Kidney glomerular epithelial cell (primary cell): Measurements from ENCODE around the gene MRC2.
"Not testable (repeated sequence)": the region's sequence is repeated elsewhere in the genome, so short reads cannot be mapped to it uniquely, and the experiment has no call there.

ENCODE experiments used
- DNase-seq: peaks from one replicate; lab custom pipeline; 2025; lab: John Stamatoyannopoulos, UW

The MRC2 gene, protein sequence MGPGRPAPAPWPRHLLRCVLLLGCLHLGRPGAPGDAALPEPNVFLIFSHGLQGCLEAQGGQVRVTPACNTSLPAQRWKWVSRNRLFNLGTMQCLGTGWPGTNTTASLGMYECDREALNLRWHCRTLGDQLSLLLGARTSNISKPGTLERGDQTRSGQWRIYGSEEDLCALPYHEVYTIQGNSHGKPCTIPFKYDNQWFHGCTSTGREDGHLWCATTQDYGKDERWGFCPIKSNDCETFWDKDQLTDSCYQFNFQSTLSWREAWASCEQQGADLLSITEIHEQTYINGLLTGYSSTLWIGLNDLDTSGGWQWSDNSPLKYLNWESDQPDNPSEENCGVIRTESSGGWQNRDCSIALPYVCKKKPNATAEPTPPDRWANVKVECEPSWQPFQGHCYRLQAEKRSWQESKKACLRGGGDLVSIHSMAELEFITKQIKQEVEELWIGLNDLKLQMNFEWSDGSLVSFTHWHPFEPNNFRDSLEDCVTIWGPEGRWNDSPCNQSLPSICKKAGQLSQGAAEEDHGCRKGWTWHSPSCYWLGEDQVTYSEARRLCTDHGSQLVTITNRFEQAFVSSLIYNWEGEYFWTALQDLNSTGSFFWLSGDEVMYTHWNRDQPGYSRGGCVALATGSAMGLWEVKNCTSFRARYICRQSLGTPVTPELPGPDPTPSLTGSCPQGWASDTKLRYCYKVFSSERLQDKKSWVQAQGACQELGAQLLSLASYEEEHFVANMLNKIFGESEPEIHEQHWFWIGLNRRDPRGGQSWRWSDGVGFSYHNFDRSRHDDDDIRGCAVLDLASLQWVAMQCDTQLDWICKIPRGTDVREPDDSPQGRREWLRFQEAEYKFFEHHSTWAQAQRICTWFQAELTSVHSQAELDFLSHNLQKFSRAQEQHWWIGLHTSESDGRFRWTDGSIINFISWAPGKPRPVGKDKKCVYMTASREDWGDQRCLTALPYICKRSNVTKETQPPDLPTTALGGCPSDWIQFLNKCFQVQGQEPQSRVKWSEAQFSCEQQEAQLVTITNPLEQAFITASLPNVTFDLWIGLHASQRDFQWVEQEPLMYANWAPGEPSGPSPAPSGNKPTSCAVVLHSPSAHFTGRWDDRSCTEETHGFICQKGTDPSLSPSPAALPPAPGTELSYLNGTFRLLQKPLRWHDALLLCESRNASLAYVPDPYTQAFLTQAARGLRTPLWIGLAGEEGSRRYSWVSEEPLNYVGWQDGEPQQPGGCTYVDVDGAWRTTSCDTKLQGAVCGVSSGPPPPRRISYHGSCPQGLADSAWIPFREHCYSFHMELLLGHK (N-terminal part only)

DNA sequence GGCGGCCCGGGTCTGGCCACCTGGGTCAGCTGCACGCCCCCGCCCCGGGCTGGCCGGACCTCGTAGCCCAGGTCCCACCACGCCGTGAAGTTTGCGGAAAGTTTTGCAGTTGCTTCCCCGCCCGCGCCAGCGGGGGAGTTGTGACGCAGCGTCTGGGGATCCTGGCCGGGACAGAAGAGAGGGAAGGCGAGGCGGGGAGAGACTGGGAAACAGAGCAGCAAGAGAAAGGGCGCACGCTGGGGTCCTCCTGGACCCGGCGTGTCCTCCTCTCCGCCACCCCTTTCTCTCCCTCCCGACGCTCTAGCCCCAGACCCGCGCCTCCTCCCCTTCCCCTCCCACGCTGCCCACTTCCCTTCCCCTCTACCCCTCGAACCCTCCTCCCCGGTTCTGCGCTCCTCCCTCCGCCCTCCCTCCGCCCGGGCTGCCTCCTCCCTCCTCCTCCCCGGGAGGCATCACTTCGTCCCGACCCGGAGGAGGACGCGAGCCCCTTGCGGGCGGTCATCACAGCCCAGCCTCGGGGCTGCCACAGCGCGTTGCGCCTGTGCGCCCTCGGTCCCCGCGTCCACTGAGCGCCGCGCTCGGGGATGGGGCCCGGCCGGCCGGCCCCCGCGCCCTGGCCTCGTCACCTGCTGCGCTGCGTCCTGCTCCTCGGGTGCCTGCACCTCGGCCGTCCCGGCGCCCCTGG lies at the start of gene MRC2:
TSS of gene MRC2 (plus strand) at position 452 of the 685 bp plus-strand sequence. CDS start at position 585, 133 bp downstream.
- peak; percentile 56 for DNase-seq

DNA sequence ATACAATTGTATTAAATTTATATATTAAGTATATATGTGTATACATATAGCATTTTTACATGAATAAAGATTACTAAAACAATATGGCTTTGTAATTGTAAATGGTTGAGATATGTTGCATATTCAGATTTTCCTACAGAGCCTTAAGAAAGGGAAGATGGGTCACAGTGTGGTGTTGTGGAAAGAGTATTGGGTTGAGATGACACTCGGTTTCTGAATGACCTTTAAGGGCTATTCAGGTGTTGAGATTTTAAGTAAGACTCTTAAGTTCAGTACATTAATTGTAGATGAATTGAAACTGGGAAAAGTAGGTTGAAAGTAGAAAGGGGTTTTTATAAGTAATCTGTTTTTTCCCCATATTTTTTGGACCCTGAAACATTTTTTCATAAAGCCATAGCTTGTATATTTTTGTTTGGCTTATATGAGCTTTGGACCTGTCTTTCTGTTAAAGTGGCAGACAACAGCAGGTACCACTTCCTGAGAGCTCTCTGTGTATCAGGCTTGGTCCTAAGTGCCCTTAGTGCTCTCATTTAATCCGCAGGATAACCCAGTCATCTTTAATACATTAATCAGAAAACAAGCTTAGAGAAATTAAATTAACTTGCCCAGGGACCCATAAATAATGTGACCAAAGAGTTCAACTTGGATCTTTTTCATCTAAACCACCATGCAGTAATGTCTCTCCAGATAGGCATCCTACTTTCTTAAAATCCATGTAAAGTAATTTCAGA lies 48.5 kb upstream of the MRC2 start:
- no peak for DNase-seq

DNA sequence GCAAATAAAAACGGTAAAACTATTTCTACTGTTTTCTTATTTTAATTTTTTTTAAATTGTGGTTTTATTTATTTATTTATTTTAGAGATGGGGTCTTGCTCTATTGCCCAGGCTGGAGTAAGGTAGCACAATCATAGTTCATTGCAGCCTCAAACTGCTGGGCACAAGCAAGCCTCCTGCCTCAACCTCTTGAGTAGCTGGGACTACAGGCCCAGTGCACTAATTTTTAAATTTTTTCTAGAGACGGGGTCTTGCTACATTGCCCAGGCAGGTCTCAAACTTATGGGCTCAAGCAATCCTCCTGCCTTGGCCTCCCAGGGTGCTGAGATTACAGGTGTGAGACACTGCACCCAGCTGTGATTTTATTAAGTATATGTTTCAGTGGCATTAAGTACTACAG lies 46.5 kb upstream of the MRC2 start:
- DNase-seq, result no peak

DNA sequence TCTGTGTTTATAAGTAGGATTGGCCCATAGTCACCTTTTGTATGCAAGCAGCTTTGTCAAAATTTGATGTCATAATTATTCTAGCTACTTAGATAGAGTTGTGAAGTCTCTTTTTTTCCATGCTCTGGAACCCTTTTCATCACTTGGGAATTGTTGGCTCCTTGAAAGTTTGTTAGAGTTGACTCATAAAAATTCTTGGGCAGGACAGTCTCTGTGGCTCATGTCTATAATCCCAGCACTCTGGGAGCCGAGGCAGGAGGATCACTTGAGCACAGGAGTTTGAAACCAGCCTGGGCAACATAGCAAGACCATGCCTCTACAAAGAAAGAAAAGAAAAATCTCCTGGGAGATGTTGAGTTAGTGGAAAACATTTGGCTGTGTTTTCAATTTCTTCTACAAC lies 45.7 kb upstream of the MRC2 start:
- DNase-seq, result no peak

DNA sequence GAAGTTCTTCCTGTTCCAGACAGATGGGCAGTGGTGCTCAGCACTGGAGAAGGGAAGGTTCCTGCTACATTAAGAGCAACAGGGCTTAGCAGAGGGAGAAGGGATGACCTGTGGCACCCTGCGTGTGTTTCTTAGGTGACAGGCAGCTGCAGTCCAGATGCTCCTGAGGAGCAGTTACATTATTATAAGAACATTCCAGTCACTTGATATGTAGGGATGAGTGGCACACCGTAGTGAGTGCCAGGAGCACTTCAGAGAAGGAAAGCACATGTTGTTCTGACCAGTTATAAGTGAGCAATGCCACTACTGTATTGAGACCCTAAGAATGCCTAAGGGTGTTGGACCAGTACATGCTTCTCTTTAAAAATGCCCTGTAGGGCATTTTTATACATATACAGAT lies 39.9 kb upstream of the MRC2 start:
- DNase-seq, result no peak

DNA sequence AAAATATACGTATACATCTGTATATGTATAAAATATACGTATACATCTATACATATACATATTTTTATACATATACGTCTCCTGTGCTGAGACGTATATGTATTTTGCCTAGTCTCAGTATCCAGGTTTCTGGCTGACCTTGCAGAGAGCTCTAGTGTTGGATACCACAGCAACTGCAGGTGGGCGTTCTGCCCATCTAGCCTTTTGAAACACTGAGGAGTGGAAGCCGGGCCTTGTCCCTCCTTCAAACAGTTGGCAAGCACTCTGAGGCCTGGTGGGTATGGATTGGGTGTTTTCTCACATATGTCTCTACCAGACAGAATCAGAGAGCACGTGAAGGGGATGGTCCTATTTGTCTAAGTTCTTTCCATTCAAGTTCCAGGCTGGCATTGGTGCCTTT lies 39.4 kb upstream of the MRC2 start:
- no peak for DNase-seq

DNA sequence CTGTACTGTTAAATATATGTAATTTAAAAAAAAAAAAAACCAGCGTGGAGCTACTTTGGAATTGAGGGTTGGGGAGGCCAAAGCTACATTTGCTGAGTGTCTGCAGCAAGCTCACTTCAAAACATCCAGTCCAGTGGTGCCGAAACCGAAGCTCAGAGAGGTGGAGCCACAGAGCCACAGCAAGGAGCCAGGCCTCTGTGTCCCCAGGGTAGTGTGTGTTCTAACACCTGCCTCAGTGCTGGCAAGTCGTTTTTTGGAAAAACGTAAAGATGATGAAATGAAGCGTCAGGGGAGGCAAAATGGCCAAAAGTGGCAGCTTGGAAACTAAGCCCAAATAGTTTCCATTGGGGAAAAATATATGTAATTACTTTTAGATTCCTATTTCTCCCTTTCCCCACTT lies 36.1 kb upstream of the MRC2 start:
- DNase-seq, result no peak

DNA sequence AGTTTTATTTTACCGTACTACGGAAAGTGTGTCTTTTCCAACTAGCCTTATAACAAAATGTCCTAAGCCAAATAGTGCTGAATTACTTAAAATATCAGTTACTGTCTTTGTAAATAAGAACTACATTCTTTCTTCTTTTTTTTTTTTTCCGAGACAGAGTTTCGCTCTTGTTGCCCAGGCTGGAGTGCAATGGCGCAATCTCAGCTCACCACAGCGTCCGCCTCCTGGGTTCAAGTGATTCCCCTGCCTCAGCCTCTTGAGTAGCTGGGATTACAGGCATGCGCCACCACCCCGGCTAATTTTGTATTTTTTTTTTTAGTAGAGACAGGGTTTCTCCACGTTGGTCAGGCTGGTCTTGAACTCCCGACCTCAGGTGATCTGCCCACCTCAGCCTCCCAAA lies 35.6 kb upstream of the MRC2 start:
- not testable (repeated sequence) for DNase-seq

DNA sequence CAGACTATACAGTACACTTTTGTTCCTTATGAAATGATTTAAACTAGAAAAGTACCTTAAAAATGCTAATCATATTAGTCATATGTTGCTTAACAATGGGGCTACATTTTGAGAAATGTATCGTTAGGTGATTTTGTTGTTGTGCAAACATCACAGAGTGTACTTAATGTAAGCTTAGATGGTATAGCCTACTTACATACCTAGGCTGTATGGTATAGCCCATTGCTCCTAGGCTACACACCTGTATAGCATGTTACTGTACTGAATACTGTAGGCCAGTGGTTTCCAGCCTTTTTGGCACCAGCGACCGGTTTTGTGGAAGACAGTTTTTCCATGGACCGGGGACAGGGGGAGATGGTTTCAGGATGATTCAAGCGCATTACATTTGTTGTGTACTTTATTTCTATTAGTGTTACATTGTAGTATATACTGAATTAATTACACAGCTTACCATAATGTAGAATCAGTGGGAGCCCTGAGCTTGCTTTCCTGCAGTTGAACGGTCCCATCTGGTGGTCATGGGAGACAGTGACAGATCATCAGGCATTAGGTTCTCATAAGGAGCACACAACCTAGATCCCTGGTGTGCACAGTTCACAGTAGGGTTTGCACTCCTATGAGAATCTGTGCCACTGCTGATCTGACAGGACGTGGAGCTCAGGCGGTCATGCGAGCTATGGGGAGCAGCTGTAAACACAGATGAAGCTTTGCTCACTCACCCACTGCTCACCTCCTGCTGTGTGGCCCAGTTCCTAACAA lies 35.0 kb upstream of the MRC2 start:
- DNase-seq, result no peak

DNA sequence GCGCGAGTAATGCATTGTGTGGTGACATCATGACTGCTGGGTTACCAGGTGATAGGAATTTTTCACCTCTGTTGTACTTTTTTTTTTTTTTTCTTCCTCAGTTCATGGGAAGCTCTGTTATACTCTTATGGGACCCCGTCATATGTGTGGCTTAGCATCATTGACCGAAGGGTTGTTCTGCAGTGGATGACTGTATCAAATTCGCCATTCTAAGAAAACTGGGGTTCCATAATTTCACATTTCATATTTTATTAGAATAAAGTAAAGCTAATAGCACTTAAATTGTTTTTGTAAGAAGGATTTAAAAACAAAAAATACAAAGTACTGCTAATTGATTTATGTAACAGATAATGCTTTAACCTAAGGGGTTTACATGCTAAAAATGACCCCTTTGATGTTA lies 32.0 kb upstream of the MRC2 start:
- no peak for DNase-seq

DNA sequence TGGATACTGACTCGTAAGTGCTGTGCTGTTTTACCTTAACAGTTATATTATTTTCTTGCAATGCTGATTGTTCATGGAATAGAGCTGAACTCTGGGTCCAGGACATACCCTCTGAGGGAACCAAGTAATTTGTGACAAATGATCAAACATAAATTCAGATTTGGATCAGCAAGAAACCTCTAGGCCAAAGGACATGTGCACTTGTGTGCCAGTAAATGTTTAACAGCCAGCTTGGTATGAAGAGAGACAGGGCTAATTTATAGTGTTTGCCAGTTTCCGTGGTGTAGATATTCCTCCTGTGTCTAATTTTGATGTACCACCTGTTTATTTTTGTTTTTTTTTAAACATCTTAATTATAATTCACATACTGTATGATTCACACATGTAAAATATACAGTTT lies 30.8 kb upstream of the MRC2 start:
- DNase-seq, result no peak

DNA sequence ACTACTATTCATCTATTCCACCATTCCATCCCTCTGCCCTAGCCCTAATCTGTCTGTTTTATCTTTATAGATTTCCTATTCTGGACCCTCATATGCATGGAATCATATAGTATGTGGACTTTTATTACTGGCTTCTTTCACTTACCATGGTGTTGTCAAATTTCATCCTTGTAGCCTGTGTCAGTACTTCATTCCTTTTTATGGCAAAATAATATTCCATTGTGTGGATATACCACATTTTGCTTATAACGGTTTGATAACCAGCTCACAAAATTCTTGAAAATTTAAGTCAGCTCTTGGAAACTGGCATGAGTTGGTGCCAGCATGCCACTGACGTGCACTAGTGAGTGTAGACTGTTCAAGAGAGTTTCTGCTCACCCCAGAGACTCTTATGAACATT lies 30.3 kb upstream of the MRC2 start:
- no peak for DNase-seq

DNA sequence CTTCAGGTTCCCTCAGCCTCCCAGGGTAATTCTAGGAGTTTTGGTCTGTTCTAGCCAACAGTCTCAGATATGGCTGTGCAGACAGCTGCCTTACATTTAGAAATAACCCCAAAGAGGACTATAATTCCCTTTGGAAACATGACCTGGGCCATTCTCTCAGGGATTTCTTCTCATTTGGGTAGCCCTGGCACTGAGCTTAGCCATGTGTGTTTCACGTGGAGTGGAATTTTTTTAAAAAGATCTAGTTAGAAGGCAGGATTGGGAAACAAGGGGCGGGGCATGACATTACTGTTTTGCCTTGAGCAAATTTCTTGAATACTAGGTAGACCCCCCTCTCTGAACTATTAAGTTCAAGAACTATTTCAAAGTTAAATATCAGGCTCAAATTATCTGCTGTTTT lies 29.6 kb upstream of the MRC2 start:
- no peak for DNase-seq

DNA sequence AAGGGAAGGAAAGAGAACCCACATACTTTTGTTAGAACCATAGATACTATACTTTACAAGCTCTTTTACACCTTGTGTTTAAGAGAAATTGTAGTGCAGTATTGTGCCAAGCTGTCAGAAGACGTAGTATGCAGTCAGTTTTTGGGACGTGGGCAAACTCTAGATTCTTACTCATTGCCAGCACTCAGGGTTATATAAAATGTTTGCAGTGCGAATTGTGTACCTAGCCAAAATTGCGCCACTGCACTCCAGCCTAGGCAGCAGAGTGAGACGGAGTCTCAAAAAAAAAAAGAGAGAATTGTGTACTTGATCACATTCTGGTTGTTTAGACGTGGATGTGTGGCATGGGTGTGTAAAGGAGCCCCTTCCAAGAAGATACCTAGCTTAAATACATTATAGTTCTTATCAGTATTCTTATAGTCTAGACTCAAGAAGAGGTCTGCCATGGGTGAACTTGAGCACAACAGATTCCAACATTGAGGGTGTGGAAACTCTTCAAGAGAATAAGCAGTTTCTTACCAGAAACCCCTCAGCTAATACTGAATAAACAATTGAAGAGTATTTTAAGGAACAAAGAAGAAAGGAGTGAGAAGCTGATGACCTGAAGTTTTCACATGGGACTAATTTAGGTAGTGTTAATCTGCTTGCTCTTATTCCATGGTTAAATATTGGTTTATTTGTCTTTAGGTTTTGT lies 27.4 kb upstream of the MRC2 start:
- DNase-seq, result no peak

DNA sequence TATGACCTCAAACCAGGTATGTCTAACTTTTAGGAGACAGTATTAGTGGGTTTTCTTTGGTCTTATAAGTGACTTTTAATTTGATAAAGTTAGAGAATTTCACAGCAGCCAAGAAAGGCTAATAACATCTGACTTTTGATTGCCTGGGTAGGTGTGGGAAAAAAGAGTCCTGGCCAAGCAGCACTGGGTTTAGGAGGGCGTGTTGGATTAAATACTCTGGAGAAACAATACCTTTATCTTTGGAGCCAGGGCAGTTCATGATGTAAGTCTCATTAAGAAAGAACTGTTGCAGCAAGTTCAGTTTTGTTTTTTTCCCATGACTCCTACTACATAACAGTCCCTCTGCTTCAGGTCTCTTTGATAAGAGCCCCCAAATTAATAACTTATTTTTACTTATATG lies 26.7 kb upstream of the MRC2 start:
- DNase-seq, result no peak

DNA sequence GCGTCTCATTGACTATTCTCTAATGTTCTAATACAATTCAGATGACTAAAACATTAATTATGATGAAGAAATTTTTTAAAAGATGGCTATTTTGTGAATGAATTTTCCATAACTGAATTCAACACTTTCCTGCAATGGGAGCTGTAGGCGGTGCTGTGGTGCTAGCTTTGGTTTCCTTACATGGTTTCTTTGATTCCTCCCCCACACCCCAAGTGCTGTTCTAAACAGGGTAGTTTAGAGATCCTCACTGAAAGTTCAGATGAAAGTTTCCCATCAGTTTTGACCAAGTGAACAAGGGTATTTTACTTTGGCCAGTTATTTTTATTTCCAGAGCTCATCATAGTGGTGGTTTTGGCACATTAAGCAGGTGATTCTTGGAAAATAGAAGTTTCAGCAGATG lies 26.0 kb upstream of the MRC2 start:
- DNase-seq, result no peak

DNA sequence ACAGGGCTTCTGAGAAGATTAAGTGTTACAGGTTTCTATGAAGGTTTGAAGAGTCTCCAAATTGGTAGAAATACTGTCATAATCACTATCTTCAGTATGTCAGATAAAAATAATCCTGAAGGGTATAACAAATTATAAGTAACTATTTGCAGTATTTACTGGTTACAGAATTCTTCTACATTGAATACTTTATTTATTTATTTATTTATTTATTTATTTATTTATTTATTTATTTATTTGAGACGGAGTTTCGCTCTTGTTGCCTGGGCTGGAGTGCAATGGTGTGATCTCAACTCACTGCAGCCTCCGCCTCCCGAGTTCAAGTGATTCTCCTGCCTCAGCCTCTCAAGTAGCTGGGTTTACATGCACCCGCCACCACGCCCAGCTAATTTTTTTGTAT lies 23.7 kb upstream of the MRC2 start:
- not testable (repeated sequence) for DNase-seq

DNA sequence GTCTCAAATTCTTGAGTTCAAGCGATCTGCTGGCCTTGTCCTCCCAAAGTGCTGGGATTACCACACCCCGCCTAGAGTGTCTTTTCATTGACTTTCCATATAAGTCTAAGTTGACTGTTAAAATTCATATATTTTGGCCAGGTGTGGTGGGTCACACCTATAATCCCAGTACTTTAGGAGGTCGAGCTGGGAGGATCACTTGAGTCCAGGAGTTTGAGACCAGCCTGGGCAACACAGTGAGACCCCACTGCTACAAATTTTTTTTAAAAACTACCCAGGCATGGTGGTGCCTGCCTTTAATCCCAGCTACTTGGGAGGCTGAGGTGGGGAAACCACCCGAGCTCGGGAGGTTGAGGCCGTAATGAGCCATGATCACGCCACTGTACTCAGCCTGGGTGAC lies 21.9 kb upstream of the MRC2 start:
- DNase-seq, result no peak

DNA sequence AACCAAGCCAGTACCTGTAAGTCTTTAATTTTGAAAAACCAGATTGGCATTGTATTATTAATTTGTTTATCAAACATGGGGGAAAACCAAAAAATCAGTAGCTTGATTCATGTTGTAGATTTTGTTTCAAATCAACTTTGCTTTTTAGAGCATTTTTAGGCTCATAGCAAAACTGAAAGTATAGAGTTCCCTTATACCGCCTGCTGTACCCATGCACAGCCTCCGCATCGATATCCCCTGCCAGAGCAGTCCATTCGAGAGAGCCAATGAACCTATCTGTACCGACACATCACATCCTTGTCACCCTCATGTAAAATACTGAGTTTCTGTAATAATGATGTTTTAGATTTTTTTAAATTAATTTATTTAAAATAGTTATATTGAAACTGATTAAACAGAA lies 16.2 kb upstream of the MRC2 start:
- DNase-seq, result no peak

DNA sequence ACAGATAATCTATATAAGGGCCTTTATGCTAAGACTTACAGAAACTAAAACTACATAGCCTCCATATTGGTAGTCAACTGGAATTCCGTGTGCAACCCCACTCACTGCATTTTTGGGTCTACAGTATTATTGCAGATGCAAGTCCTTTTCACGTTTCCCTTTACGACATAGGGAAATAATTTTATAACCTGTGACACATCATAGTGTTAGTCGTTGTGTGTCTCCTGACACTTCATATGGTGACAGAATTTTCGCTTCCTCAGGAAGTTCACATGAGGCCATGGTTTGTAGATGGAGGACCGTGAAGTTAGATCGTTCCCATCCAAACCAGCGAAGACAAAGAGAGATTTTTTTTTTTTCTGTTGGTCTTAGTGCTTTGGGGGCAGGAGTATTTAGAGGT lies 15.7 kb upstream of the MRC2 start:
- no peak for DNase-seq
